ENCODE measurements around the gene RBM33. TPM values are rescaled to one million over a fixed set of nuclear protein-coding genes. Genes with fewer than 3 reads are reported as not detected.

The RBM33 gene
- total RNA-seq, 1 experiment from 2014 or later = 80.5 TPM

DNA sequence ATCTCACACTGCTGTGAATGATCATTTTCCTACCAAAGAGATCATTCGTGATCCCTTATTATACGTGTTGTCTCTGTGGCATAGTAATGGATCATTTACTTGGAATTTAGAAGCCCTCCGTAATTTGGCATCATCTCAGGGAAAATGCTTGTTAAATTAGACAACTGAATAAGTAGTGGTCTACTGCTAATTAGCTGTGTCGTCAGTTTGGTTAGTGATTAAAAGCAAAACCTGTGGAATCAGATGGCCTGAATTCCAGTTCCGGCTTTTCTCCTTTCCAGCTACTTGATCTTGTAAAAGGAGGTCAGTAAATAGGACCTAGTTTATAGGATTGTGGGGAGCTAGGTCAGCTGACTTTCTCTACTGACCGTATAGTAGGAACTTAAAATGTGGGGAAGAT lies 65.6 kb downstream of the RBM33 start:
- ChIA-PET CTCF (interaction anchor here (1.4 kb wide), 1 partner anchor 111 kb away, joined by 3 read pairs; no protein-coding TSS in a partner anchor), POLR2A (no interaction called here)
- DNase-seq (ENCODE audit: unreplicated experiment) = no peak
- H3K27ac Mint-ChIP-seq (ENCODE audit: low read depth, unreplicated experiment) = no peak overlapping the region
- intact Hi-C loops (cut with micrococcal nuclease) = no loop called here
- H3K27me3 Mint-ChIP-seq (ENCODE audit: insufficient read depth, unreplicated experiment) = no peaks in the 10 kb centered on the region
- no peak overlapping the region for H3K4me3 Mint-ChIP-seq (ENCODE audit: unreplicated experiment)
- no TSS peak for BruUV-seq (replicated peaks)
- TF ChIP-seq, protein P1, sequence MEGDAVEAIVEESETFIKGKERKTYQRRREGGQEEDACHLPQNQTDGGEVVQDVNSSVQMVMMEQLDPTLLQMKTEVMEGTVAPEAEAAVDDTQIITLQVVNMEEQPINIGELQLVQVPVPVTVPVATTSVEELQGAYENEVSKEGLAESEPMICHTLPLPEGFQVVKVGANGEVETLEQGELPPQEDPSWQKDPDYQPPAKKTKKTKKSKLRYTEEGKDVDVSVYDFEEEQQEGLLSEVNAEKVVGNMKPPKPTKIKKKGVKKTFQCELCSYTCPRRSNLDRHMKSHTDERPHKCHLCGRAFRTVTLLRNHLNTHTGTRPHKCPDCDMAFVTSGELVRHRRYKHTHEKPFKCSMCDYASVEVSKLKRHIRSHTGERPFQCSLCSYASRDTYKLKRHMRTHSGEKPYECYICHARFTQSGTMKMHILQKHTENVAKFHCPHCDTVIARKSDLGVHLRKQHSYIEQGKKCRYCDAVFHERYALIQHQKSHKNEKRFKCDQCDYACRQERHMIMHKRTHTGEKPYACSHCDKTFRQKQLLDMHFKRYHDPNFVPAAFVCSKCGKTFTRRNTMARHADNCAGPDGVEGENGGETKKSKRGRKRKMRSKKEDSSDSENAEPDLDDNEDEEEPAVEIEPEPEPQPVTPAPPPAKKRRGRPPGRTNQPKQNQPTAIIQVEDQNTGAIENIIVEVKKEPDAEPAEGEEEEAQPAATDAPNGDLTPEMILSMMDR (IDR thresholded peaks at IDR 0.05; ENCODE audit: unreplicated experiment) = no peak
- H3K9me3 Mint-ChIP-seq (ENCODE audit: unreplicated experiment) = no peaks in the 10 kb centered on the region
- peaks cover 21% of the 10 kb centered on the region for H3K4me1 Mint-ChIP-seq (ENCODE audit: insufficient read depth, unreplicated experiment)
- peaks cover 41% of the 10 kb centered on the region for H3K36me3 Mint-ChIP-seq (ENCODE audit: insufficient read depth, unreplicated experiment)

DNA sequence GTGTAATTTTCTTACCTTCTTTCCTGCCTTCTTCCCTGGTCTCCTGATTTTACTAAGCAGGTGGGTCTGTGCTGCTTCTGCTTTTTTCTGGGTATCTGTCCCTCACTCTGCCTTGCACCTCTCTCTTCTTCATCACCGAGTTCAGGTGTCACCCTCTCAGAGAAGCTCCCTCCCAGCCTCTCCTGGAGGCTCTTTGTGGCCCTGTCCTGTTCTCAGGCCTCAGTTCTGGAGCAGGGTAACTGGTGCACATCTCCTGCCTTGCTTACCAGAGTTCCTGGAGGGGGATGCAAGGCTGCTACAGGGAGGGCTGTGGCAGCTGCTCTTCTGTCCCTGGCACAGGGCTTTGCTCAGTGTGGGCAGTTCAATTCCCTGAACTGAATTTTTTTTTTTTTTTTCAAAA lies 66.1 kb downstream of the RBM33 start:
- TF ChIP-seq, protein P1 (IDR thresholded peaks at IDR 0.05; ENCODE audit: unreplicated experiment) = no peak
- no TSS peak for BruUV-seq (replicated peaks)
- CTCF ChIA-PET = interaction anchor here (0.6 to 1.4 kb wide), 3 partner anchors 8 to 942 kb away, joined by 3 to 5 read pairs (median 3); no protein-coding TSS in a partner anchor

DNA sequence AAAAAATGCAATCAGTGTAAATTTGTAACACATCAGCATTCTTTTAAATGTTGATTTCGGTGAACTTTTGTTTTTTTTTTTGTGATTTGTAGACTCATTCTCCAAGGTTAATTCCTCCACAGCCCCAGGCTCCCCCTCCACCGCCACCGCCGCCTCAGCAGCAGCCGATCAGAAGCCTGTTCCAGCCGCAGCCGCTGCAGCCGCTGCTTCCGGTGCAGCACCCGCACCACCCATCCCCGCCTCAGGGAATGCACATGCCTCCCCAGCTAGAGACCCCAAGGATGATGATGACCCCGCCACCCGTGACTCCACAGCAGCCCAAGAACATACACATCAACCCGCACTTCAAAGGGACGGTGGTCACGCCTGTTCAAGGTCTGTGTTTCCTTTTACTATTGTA lies 66.6 kb downstream of the RBM33 start:
- TF ChIP-seq, protein P1 (IDR thresholded peaks at IDR 0.05; ENCODE audit: unreplicated experiment) = no peak
- Mint-ChIP-seq H3K36me3 (ENCODE audit: insufficient read depth, unreplicated experiment) (peaks cover 30% of the 10 kb centered on the region), H3K27ac (ENCODE audit: low read depth, unreplicated experiment) (no peak overlapping the region), H3K9me3 (ENCODE audit: unreplicated experiment) (no peaks in the 10 kb centered on the region), H3K4me3 (ENCODE audit: unreplicated experiment) (no peak overlapping the region), H3K4me1 (ENCODE audit: insufficient read depth, unreplicated experiment) (peaks cover 21% of the 10 kb centered on the region), H3K27me3 (ENCODE audit: insufficient read depth, unreplicated experiment) (no peaks in the 10 kb centered on the region)
- intact Hi-C loops (cut with micrococcal nuclease) = no loop called here
- CTCF ChIA-PET = interaction anchor here (0.6 to 1.4 kb wide), 4 partner anchors 9 to 942 kb away, joined by 3 to 5 read pairs (median 3); no protein-coding TSS in a partner anchor
- DNase-seq (ENCODE audit: unreplicated experiment) = no peak
- POLR2A ChIA-PET = no interaction called here
- BruUV-seq (replicated peaks) = no TSS peak

More for the DNA sequence above, 66.1 kb downstream of the RBM33 start:
- H3K4me3 Mint-ChIP-seq (ENCODE audit: unreplicated experiment) = no peak overlapping the region
- H3K36me3 Mint-ChIP-seq (ENCODE audit: insufficient read depth, unreplicated experiment) = peaks cover 36% of the 10 kb centered on the region
- H3K4me1 Mint-ChIP-seq (ENCODE audit: insufficient read depth, unreplicated experiment) = peaks cover 21% of the 10 kb centered on the region
- no peaks in the 10 kb centered on the region for H3K9me3 Mint-ChIP-seq (ENCODE audit: unreplicated experiment)
- POLR2A ChIA-PET = no interaction called here
- intact Hi-C loops (cut with micrococcal nuclease) = no loop called here
- no peak overlapping the region for H3K27ac Mint-ChIP-seq (ENCODE audit: low read depth, unreplicated experiment)
- H3K27me3 Mint-ChIP-seq (ENCODE audit: insufficient read depth, unreplicated experiment) = no peaks in the 10 kb centered on the region
- DNase-seq (ENCODE audit: unreplicated experiment) = no peak

DNA sequence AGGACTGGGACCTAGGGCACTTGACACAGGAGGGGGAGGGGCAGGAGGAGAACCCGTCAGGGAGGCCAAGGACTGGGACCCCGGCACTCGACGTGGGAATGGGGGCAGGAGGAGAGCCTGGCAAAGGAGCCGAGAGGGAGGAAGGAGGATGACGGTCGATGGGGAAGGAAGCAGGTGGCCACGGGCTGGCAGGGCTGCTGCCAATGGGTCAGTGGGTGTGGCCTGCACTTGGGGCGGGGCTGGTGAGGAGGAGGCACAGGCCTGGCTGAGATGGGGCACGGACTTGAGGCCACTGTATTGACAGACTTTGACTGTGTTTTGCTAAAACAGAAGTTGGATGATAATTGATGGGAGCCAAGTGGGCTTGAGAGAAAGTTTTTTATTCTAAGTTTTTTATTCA lies 68.9 kb downstream of the RBM33 start:
- Mint-ChIP-seq H3K4me3 (ENCODE audit: unreplicated experiment) (no peak overlapping the region), H3K4me1 (ENCODE audit: insufficient read depth, unreplicated experiment) (peaks cover 21% of the 10 kb centered on the region), H3K27me3 (ENCODE audit: insufficient read depth, unreplicated experiment) (no peaks in the 10 kb centered on the region), H3K27ac (ENCODE audit: low read depth, unreplicated experiment) (no peak overlapping the region), H3K9me3 (ENCODE audit: unreplicated experiment) (no peaks in the 10 kb centered on the region), H3K36me3 (ENCODE audit: insufficient read depth, unreplicated experiment) (peaks cover 18% of the 10 kb centered on the region)
- DNase-seq (ENCODE audit: unreplicated experiment) = no peak
- intact Hi-C loops (cut with micrococcal nuclease) = no loop called here
- BruUV-seq (replicated peaks) = no TSS peak
- CTCF ChIA-PET = interaction anchor here (0.6 to 1.1 kb wide), 2 partner anchors 54 to 116 kb away, joined by 3 to 4 read pairs; no protein-coding TSS in a partner anchor
- POLR2A ChIA-PET = no interaction called here
- TF ChIP-seq, protein P1 (IDR thresholded peaks at IDR 0.05; ENCODE audit: unreplicated experiment) = no peak

All from MCF 10A (cell line).